GM19324 (cell line): ENCODE results near the gene LRRFIP1.
A peak's percentile ranks its signal among the peaks of the same experiment; 100 is the strongest.
"Not testable (repeated sequence)": the region's sequence is repeated elsewhere in the genome, so short reads cannot be mapped to it uniquely, and the experiment has no call there.

Experiments used
- ATAC-seq: cut with Tn5 transposase; IDR thresholded peaks from one replicate; pipeline ENCODE4 v1.9.1; 2021; ENCODE audit warnings: mild to moderate bottlenecking, moderate library complexity; ENCODE audit not compliant: unreplicated experiment, low FRiP score

LRRFIP1 gene

GRCh38 chr2:237661270-237661669 is 33.9 kb downstream of the LRRFIP1 start:
- no peak for ATAC-seq

DNA sequence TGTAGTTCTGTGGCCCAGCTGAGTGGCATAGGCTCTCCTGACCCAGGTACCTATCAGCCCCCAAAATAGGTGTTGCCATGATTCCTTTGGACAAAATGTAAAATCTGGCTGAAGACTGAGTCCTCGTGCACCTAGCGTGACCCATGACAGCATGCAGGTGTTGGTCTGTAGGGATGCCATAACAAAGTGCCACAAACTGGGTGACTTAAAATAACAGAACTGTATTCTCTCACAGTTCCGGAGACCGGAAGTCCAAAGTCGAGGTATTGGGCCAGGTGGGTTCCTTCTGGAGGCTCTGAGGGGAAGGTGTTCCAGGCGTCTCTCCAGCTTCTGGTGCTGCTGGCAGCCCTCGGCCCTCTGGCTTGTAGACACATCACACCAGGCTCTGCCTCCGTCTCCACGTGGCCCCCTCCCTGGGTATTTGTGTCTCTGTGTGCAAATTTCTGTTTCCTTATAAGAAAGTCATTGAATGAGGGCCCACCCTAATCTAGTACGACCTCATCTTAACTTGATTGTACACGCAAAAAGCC is 34.5 kb downstream of the LRRFIP1 start:
- ATAC-seq, result no peak

DNA sequence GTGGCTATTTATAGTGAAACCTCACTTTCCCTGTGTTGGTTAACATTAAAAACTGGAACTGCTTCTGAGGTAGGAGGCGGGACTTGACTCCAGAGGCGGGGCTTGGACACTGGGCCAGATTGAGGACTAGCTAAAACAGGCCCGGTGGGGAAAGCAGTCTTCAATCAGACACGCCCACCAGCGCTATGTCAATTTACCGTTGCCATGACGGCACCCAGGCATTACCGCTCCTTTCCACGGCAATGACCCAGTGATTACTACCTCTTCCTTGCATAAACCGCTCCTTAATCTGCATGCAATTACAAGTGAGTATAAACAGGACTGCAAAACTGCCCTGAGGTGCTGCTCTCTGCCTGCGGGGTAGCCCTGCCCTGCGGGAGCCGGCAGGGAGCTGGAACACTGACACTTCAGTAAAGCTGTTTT is 35.3 kb downstream of the LRRFIP1 start:
- no peak for ATAC-seq

DNA sequence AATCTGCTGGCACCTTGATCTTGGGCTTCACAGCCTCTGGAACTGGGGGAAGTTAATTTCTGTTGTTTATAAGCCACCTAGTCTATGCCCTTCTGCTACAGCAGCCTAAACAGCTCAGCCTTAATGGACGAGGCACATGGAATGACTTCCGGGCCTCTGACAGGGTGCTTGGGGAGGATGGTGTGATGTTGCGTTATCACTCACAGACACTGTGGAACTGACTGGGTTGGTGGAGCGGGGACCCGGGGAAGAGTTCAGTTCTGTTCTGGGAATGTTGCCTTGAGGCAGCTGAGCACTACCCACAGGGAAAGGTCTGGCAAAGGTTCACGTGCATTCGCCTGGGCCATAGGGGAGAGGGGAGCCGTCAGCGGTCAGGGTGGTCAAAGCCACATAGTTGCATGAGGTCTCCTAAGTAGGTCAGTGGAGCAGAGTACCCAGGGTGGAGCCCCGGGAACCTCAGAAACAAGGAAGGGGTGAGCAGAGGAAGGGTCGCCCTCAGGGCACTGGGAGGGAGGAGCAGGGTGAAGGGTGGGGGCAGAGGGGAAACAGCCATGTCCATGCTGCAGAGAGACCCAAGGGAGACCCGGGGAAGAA is 36.2 kb downstream of the LRRFIP1 start:
- ATAC-seq, result no peak

DNA sequence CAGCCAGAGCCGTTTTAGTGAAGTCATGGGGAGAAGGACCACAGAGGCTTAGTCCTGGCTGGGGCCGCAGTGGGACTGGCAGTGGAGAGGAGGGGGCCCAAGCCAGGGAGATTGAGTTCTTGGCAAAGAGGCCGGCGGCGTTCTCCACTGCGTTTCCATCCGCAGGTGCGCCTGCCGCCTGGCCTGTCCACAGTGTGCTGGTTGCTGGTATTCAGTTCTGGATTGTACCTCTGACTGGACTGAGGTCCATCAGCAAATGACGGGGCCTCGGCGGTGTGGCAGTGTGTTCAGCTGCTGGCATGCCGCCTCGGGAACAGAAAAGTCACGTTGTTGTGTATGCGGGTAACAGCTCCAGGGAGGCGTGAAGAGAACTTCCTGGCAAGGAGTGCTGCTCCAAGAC is 36.8 kb downstream of the LRRFIP1 start:
- no peak for ATAC-seq

GRCh38 chr2:237665713-237666143 is 38.3 kb downstream of the LRRFIP1 start:
- no peak for ATAC-seq

DNA sequence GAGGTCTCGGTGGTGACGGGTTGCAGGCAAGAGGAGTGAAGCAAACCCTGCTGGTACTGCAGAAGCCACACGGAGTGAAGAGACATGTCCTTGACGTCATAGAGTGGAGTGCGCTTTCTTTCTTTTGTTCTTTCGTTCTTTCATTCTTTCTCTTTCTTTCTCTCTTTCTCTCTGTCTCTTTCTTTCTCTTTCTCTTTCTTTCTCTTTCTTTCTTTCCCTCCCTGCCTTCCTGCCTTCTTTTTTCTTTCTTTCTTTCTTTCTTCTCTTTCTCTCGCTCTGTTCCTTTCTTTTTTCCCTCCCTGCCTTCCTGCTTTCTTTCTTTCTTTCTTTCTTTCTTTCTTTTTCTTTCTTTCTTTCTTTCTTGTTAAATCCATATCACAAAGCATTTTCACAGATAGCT is 39.2 kb downstream of the LRRFIP1 start:
- ATAC-seq, result no peak

DNA sequence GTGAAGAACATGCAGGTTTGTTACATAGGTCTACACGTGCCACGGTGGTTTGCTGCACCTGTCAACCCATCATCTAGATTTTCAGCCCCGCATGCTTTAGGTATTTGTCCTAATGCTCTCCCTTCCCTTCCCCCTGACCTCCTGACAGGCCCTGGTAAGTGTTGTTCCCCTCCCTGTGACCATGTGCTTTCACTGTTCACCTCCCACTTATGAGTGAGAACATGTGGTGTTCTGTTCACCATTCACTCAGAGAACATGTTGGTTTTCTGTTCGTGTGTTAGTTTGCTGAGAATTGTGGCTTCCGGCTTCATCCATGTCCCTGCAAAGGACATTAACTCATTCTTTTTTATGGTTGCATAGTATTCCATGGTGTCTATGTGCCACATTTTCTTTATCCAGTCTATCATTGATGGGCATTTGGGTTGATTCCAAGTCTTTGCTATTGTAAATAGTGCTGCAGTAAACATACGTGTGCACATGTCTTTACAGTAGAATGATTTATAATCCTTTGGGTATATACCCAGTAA is 39.7 kb downstream of the LRRFIP1 start:
- not testable (repeated sequence) for ATAC-seq

DNA sequence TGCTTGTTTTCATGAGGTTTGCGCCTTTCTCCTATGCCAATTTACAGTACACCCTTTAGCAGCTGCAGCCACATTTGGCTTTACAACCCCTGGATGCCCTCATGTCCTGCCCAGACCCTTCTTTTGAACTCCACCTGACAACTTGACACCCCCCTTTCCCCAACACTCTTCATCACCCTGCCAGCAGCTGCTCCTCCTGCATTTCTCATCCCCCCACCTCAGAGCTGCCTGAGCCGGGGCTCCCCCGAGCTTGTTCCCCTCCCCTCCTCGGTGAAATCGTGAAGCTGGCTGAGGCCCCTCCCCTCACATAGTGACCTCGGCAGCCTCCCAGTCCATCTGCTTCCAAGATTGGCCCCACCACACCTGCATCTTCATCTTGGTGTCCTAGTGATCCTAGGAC is 40.5 kb downstream of the LRRFIP1 start:
- ATAC-seq, result no peak

GRCh38 chr2:237668440-237668839 is 41.1 kb downstream of the LRRFIP1 start:
- ATAC-seq, result no peak

- ATAC-seq, result no peak
Observed at GRCh38 chr2:237669283-237669627, 41.9 kb downstream of the LRRFIP1 start.

DNA sequence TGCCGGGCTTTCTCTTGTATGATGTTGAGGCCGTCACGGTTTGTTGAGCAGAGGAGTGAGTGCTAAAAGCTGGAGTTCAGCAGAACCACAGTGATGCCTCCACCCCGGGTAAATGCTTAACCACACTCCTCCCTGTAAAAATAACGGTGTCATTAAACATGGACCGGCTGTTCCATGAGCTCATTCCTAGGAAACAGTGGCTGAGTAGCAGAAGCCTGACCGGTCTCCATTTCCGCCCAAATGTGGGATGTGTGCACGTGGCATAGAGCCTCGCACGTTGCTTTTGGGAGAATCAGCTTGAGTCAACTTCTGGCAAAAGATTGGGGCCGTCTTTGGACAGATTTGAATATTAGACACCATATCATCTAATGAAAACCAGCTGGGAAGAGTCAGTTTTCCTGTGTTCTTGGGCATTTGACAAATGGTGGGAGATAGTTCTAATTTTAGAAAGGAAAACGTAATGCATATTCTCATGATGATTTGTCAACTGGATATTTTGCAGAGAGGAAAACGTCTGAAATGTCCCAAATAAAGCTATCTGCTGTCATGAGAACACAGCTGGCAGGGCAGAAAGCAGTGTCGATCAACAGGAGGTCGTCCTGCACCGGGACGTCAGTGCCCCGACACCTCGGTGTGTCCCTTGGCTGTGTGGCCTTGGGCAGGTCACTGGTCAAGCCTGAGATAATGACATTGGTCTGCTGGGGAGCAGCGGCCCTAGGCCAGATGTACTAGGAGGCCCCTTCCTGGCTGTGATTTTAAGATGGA is 42.4 kb downstream of the LRRFIP1 start:
- ATAC-seq, result no peak

DNA sequence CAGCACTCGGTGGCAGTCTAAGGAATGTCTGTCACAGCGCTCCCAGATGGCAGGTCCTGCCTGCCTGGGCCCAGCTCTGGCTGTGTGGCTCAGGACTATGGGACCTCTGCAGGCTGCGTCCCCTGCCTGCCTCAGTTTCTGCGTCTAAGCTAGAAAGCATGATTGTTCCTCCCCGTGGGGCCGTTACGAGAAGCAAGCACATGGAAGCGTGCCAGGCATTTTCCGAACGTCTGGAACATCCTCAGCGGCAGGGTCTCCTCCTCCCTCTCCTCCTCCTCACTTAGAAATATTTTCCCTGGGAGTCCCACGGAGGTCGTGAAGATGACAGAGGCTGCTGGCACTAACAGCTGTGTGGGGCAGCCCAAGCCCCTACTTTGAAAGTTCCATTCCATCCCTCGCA is 43.3 kb downstream of the LRRFIP1 start:
- ATAC-seq, result no peak

DNA sequence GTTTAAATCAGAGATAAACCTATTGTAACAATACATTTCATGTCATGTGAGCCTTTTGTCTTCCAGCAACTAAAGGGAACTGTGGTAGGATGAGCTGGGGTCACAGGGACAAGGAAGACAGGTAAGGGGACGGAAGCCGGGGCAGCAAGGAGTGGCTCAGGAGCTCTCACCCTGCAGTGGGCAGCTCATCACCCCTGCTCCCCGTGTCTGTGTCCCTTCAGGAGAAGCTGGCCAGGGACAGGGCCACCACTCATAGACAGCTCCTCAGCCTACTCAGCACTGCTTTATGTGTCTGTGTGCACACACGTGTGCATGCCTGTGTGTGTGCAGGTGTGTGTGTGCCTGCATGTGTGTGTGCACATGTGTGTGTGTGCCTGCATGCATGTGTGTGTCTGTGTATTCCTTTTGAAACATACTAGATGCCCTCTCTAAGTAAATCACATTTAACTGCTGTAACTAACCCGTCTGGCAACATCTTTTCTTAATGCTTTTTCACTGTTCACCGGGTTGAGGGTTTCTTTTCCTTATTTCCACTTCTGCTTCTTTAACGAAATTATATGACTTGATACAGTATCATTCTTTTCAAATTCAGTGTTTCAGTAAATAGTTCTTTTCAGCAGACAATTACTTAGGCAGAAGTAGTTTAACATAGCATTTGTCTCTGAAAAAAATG is 44.2 kb downstream of the LRRFIP1 start:
- no peak for ATAC-seq

DNA sequence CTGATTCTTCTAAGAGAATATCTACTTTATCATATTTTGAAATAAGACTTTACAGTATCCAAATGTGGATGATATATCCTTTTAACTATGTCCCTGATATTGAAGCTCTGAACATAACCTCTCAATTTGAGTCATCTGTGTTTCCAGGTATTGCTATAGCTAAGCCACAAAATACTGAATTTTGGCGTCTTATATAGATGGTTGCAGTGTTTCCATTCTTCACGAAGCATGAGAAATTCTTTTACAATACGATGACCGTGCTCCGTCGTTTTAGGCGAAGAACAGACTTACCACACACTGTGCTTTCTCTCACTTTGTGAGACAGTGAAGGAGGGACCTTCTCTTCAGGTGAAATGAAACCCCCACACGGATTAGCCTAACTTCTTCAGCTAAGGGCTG is 45.3 kb downstream of the LRRFIP1 start:
- no peak for ATAC-seq

GRCh38 chr2:237673130-237674001 is 46.0 kb downstream of the LRRFIP1 start:
- peak; percentile 34 for ATAC-seq

DNA sequence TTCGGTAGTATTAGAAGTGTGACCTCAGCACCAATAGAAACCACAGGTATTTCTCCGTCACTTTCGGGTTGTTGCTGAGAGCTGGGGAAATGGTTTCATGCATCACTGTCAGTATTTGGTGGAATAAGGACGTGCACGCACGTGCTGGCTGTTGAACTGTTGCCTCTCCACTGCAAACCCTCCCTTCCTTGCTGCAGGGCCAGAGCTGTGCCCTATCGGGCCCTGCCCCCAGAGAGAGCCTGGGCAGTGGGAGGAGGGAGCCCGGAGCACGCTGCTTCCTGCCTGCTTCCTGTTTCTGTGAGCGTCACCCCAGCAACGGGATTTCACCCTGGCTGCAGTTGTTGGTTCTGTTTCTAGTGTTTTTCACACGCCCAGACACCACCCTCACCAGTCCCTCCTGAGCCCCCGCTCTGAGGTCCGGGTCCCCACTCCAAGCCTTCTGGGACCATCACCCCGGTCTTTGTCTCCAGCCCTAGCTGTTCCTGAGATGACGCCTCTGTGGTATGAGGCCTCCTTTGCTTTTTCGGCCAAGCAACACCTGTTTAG is 47.4 kb downstream of the LRRFIP1 start:
- peak; percentile 91 for ATAC-seq

GRCh38 chr2:237675316-237675715 is 47.9 kb downstream of the LRRFIP1 start:
- ATAC-seq, result no peak

DNA sequence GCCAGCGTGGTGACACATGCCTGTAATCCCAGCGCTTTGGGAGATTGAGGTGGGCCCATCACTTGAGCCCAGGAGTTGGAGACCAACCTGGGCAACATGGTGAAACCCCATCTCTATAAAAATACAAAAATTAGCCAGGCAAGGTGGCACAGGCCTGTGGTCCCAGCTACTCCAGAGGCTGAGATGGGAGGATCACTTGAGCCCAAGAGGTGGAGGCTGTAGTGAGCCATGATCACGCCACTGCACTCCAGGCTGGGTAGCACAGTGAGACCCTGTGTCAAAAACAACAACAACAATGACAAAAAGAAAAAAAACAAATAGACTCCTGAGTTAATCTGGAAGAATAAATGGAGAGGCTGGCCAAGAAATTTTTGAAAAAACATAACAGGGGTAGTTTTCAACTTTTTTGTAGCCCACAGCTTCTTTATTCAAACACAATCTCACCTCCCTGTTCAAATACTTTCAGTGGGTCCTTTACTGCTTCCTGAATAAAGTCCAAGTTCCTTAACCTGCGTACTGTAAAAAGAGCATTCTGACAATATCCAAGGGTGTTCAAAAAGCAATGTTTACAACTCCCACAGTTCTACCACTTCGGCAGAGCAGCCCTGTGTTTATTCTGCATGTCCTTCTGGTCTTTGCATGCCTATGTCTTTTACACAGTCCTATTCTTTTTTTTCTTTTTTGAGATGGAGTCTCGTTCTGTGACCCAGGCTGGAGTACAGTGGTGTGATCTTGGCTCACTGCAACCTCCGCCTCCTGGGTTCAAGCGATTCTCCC is 53.5 kb downstream of the LRRFIP1 start:
- ATAC-seq, result no peak
